ENCODE results near the gene LTF.

DNA sequence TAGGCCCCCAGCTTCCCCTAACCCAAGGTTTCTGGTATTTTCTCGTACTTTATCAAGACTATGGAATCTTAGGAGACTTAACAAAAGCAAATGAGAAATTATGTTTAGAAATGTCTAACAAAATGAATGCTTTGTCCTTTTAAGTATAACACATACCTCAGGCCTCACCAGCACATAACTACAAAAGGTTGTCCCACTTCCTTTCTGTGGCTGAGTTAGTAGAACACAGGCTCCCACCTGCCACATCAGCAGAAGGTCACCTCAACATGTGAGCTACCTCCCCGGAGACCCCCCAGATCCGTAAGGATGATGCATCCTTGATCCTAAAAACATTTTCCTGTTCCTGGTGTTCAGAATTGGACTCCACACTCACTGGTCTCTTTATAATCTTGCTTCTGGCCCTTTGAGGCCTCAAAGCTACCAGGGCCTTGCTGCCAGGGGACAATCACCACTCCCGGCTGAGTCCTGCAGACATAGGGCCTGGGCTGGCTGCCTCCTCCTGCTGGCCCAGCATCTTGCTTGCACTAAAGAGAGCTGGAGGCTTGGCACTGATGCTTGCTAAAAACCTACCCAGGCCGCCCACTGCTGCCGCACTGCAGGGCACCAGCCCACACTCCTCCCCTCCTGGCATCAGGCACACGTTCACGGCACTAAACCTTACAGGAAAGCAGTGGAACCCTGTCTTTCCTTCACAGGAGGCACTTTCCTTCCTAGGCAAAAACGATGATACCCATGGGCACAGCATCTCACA, 54.8 kb downstream of the LTF start:
- TF ChIP-seq CTCF (IDR thresholded peaks at IDR 0.05) (no peak), EZH2 (IDR thresholded peaks at IDR 0.05; ENCODE audit: borderline replicate concordance, insufficient read depth, low read depth, low read length, poor library complexity, severe bottlenecking) (no peak)
